GM13977 (cell line): ENCODE results near the gene CACNA2D3.

Source experiments
- DNase-seq: peaks from one replicate; pipeline ENCODE4 v3.0.0; 2012; ENCODE audit warnings: low spot score
- in situ Hi-C: fragments of 300-500 bp; cut with MboI; formaldehyde crosslinking; loops from one replicate; pipeline ENCODE4 v1.12.0; 2022; ENCODE audit warnings: low sequenced_read_pairs, low pct_unique_long_range_greater_than_20kb, mixed read lengths, inconsistent platforms; ENCODE audit not compliant: unreplicated experiment
- TF ChIP-seq, protein P1 (sequence below): IDR thresholded peaks from 2 replicates; pipeline ENCODE4 v1.5.1; 2012; ENCODE audit warnings: mild to moderate bottlenecking, control low read depth; ENCODE audit not compliant: insufficient read depth; ENCODE audit errors: extremely low read depth, missing control alignments

The CACNA2D3 gene

GRCh38 chr3:54510506-54510905, 388.2 kb downstream of the CACNA2D3 start:
- TF ChIP-seq, protein P1, sequence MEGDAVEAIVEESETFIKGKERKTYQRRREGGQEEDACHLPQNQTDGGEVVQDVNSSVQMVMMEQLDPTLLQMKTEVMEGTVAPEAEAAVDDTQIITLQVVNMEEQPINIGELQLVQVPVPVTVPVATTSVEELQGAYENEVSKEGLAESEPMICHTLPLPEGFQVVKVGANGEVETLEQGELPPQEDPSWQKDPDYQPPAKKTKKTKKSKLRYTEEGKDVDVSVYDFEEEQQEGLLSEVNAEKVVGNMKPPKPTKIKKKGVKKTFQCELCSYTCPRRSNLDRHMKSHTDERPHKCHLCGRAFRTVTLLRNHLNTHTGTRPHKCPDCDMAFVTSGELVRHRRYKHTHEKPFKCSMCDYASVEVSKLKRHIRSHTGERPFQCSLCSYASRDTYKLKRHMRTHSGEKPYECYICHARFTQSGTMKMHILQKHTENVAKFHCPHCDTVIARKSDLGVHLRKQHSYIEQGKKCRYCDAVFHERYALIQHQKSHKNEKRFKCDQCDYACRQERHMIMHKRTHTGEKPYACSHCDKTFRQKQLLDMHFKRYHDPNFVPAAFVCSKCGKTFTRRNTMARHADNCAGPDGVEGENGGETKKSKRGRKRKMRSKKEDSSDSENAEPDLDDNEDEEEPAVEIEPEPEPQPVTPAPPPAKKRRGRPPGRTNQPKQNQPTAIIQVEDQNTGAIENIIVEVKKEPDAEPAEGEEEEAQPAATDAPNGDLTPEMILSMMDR = no peak
- in situ Hi-C loops = no loop called here
- no peak for DNase-seq

DNA sequence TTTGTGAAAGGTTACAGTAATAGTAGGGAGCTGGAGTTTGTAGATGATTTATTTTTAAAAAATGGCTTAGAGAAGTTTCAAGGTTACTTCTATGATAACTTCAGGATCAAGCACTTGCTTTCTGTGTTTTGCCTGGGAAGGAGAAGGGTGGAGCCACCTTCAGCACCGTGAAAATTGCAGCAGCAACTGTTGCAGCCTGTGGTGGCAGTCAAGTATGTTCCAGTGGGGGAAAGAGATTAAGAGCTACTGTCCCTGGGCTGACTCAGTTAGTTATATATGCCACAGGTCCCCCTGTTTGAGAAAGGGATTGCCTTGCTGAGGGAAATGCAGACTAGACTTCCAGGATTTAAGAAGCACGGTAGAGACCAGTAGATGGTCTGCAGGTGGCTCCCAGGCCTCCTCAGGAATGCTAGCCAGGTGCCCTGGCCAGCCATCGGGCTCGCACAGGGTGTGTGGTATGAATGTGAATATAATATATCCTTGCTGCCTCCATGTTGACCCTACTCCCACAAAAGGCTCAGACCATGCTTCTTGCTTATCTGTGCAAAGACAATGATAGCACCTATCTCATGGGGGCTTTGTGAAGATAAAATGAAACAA, 389.5 kb downstream of the CACNA2D3 start:
- TF ChIP-seq, protein P1 = no peak
- in situ Hi-C loops = no loop called here
- DNase-seq = no peak

GRCh38 chr3:54514006-54514405, 391.7 kb downstream of the CACNA2D3 start:
- no peak for DNase-seq
- in situ Hi-C loops = no loop called here
- TF ChIP-seq, protein P1 = no peak

- TF ChIP-seq, protein P1 = no peak
- DNase-seq = no peak
- in situ Hi-C loops = no loop called here
These were observed 392.1 kb downstream of the CACNA2D3 start for GRCh38 chr3:54514416-54514815.

- TF ChIP-seq, protein P1 = no peak
- in situ Hi-C loops = no loop called here
- DNase-seq = no peak
These were observed 393.3 kb downstream of the CACNA2D3 start for GRCh38 chr3:54515441-54516213.

- in situ Hi-C loops = no loop called here
- TF ChIP-seq, protein P1 = no peak
- no peak for DNase-seq
These were observed 395.1 kb downstream of the CACNA2D3 start for GRCh38 chr3:54517424-54517823.
